Bronchial epithelial cell (primary cell): ENCODE results near the gene CMSS1. TPM values are rescaled to one million over a fixed set of nuclear protein-coding genes. Genes with fewer than 3 reads are reported as not detected.

ENCODE experiments used
- DNase-seq: peaks from one replicate; pipeline ENCODE4 v3.0.0-alpha.2; 2010; ENCODE audit warnings: low read depth
- FAIRE-seq: peaks from 2 replicates; lab custom pipeline; 2011; peaks lifted over from hg19 to GRCh38; lab: Jason Lieb, UNC
- H3K27me3 ChIP-seq: 2 replicates; pipeline ENCODE4 v1.5.1; 2011; ENCODE audit warnings: low read length; ENCODE audit not compliant: control insufficient read depth, insufficient read depth
- H3K36me3 ChIP-seq: 2 replicates; pipeline ENCODE4 v1.5.1; 2011; ENCODE audit warnings: low read length; ENCODE audit not compliant: control insufficient read depth, insufficient read depth
- H3K4me3 ChIP-seq: 2 replicates; pipeline ENCODE4 v1.5.1; 2011; ENCODE audit warnings: mild to moderate bottlenecking, low read depth, low read length, control low read depth
- CTCF ChIP-seq: IDR thresholded peaks from 2 replicates; pipeline ENCODE4 v1.5.1; 2011; ENCODE audit warnings: mild to moderate bottlenecking, moderate library complexity, low read length, control low read depth, inconsistent platforms; ENCODE audit not compliant: insufficient read depth, severe bottlenecking
- total RNA-seq: library from RNA; depleted of rRNA; stranded (reverse); fragments of >200 nt; gene quantifications from 2 replicates; pipeline ENCODE4 v1.2.1, GENCODE V29; 2014

The CMSS1 gene
- total RNA-seq, 1 donor from 2014 or later: 21.3 TPM

GRCh38 chr3:100120012-100120411 lies 302.4 kb downstream of the CMSS1 start:
- no peak for FAIRE-seq
- no peak overlapping the region for H3K4me3 ChIP-seq
- TF ChIP-seq CTCF: no peak

GRCh38 chr3:100120693-100121092 lies 303.0 kb downstream of the CMSS1 start:
- no peak for TF ChIP-seq CTCF
- FAIRE-seq (no peak), DNase-seq (no peak)
- Histone ChIP-seq H3K36me3 (no peaks in the 10 kb centered on the region), H3K27me3 (no peaks in the 10 kb centered on the region), H3K4me3 (no peak overlapping the region)

More at GRCh38 chr3:100120012-100120411, 302.4 kb downstream of the CMSS1 start:
- Histone ChIP-seq H3K27me3 (no peaks in the 10 kb centered on the region), H3K36me3 (no peaks in the 10 kb centered on the region)
- no peak for DNase-seq

GRCh38 chr3:100122321-100122720 lies 304.7 kb downstream of the CMSS1 start:
- FAIRE-seq (no peak), DNase-seq (no peak)
- Histone ChIP-seq H3K27me3 (no peaks in the 10 kb centered on the region), H3K4me3 (no peak overlapping the region), H3K36me3 (no peaks in the 10 kb centered on the region)
- no peak for TF ChIP-seq CTCF

- DNase-seq (no peak), FAIRE-seq (no peak)
- no peaks in the 10 kb centered on the region for H3K27me3 ChIP-seq
- no peak overlapping the region for H3K4me3 ChIP-seq
- H3K36me3 ChIP-seq: no peaks in the 10 kb centered on the region
- TF ChIP-seq CTCF: no peak
Measured at GRCh38 chr3:100123112-100123511, 305.4 kb downstream of the CMSS1 start.

- H3K4me3 ChIP-seq: no peak overlapping the region
- DNase-seq (no peak), FAIRE-seq (no peak)
- TF ChIP-seq CTCF: no peak
- H3K36me3 ChIP-seq: no peaks in the 10 kb centered on the region
- no peaks in the 10 kb centered on the region for H3K27me3 ChIP-seq
Measured at GRCh38 chr3:100124201-100124761, 306.6 kb downstream of the CMSS1 start.
